MCF 10A (cell line): ENCODE results near the gene SERPINB6. TPM values are rescaled to one million over a fixed set of nuclear protein-coding genes. Genes with fewer than 3 reads are reported as not detected.

ENCODE experiments used
- BruUV-seq: library from RNA; stranded (reverse); fragments of 400-500 nt; replicated peaks from 2 replicates; lab custom pipeline; 2021; lab: Mats Ljungman, UMichigan
- CTCF ChIA-PET: fragments of 300-600 bp; sonication (Branson Sonifier 250); formaldehyde crosslinking; extraction: SDS; loops from one replicate; lab custom pipeline; 2021; ENCODE audit warnings: antibody characterized with exemption, inconsistent platforms; lab: Yijun Ruan, JAX
- POLR2A ChIA-PET: fragments of 300-600, 350-650 bp; sonication (Branson Sonifier 250); formaldehyde crosslinking; extraction: SDS; loops from one replicate; lab custom pipeline; 2020; ENCODE audit warnings: antibody characterized with exemption, inconsistent platforms; lab: Yijun Ruan, JAX
- DNase-seq: peaks from one replicate; pipeline ENCODE4 v3.0.0-alpha.2; 2018; ENCODE audit not compliant: unreplicated experiment
- H3K27ac Mint-ChIP-seq: one replicate; pipeline ENCODE4 v1.8.0; 2022; ENCODE audit warnings: mild to moderate bottlenecking, low read depth, mixed read lengths; ENCODE audit not compliant: unreplicated experiment
- H3K27me3 Mint-ChIP-seq: one replicate; pipeline ENCODE4 v1.8.0; 2022; ENCODE audit warnings: mixed read lengths; ENCODE audit not compliant: insufficient read depth, unreplicated experiment
- H3K36me3 Mint-ChIP-seq: one replicate; pipeline ENCODE4 v1.8.0; 2022; ENCODE audit warnings: mild to moderate bottlenecking, moderate library complexity, mixed read lengths; ENCODE audit not compliant: insufficient read depth, unreplicated experiment
- H3K4me1 Mint-ChIP-seq: one replicate; pipeline ENCODE4 v1.8.0; 2022; ENCODE audit warnings: mixed read lengths; ENCODE audit not compliant: insufficient read depth, unreplicated experiment
- H3K4me3 Mint-ChIP-seq: one replicate; pipeline ENCODE4 v1.8.0; 2022; ENCODE audit warnings: mild to moderate bottlenecking, moderate library complexity, mixed read lengths; ENCODE audit not compliant: unreplicated experiment
- H3K9me3 Mint-ChIP-seq: one replicate; pipeline ENCODE4 v1.8.0; 2022; ENCODE audit warnings: mixed read lengths; ENCODE audit not compliant: unreplicated experiment
- CTCF ChIP-seq: fragments of 200-600 bp; IDR thresholded peaks from one replicate; pipeline ENCODE4 v1.8.0; 2022; ENCODE audit warnings: antibody characterized with exemption, mild to moderate bottlenecking; ENCODE audit not compliant: unreplicated experiment
- intact Hi-C: fragments of 100-400 bp; cut with micrococcal nuclease; formaldehyde crosslinking; loops from 2 replicates; pipeline ENCODE4 v1.14.1; 2022
- total RNA-seq: library from RNA; stranded (reverse); gene quantifications from 2 replicates; pipeline ENCODE4 v1.2.3, GENCODE V29; 2022

Gene SERPINB6
- total RNA-seq, 1 experiment from 2014 or later, result 75.6 TPM

- no peak overlapping the region for H3K4me3 Mint-ChIP-seq
- BruUV-seq, result no TSS peak
Measured at GRCh38 chr6:2957696-2958330, 13.6 kb downstream of the SERPINB6 start.

GRCh38 chr6:2956930-2957685, 14.3 kb downstream of the SERPINB6 start:
- H3K4me3 Mint-ChIP-seq, result no peak overlapping the region
- no peaks in the 10 kb centered on the region for H3K9me3 Mint-ChIP-seq
- H3K27me3 Mint-ChIP-seq, result no peaks in the 10 kb centered on the region
- ChIA-PET CTCF (interaction anchor here (0.6 kb wide), 1 partner anchor 11 kb away, joined by 3 read pairs; no protein-coding TSS in a partner anchor), POLR2A (interaction anchor here (0.8 to 1.0 kb wide), 2 partner anchors 9 to 32 kb away, joined by 3 read pairs; no protein-coding TSS in a partner anchor)
- no peak for TF ChIP-seq CTCF
- no peak overlapping the region for H3K27ac Mint-ChIP-seq
- peaks cover 27% of the 10 kb centered on the region for H3K36me3 Mint-ChIP-seq
- DNase-seq, result no peak
- H3K4me1 Mint-ChIP-seq, result no peaks in the 10 kb centered on the region
- BruUV-seq, result no TSS peak
- intact Hi-C loops, result no loop called here

More at GRCh38 chr6:2957696-2958330, 13.6 kb downstream of the SERPINB6 start:
- H3K27ac Mint-ChIP-seq, result no peak overlapping the region
- intact Hi-C loops, result no loop called here
- no peak for TF ChIP-seq CTCF
- no peaks in the 10 kb centered on the region for H3K9me3 Mint-ChIP-seq
- DNase-seq, result no peak
- H3K27me3 Mint-ChIP-seq, result no peaks in the 10 kb centered on the region
- ChIA-PET POLR2A (interaction anchor here (1.0 kb wide), 1 partner anchor 9 kb away, joined by 3 read pairs; no protein-coding TSS in a partner anchor), CTCF (interaction anchor here (0.6 kb wide), 1 partner anchor 11 kb away, joined by 3 read pairs; no protein-coding TSS in a partner anchor)
- peaks cover 20% of the 10 kb centered on the region for H3K36me3 Mint-ChIP-seq
- no peaks in the 10 kb centered on the region for H3K4me1 Mint-ChIP-seq

GRCh38 chr6:2953098-2953497, 18.3 kb downstream of the SERPINB6 start:
- Mint-ChIP-seq H3K9me3 (no peaks in the 10 kb centered on the region), H3K36me3 (peaks cover 35% of the 10 kb centered on the region), H3K4me1 (no peaks in the 10 kb centered on the region), H3K27me3 (no peaks in the 10 kb centered on the region), H3K27ac (no peak overlapping the region), H3K4me3 (no peak overlapping the region)
- BruUV-seq, result no TSS peak
- ChIA-PET POLR2A (interaction anchor here (1.0 kb wide), 1 partner anchor 35 kb away, joined by 3 read pairs; no protein-coding TSS in a partner anchor), CTCF (interaction anchor here (0.7 to 1.7 kb wide), 8 partner anchors 9 to 169 kb away, joined by 3 to 8 read pairs (median 4); no protein-coding TSS in a partner anchor)
- no peak for TF ChIP-seq CTCF
- no peak for DNase-seq
- intact Hi-C loops, result no loop called here
